Epithelial cell of prostate (primary cell): ENCODE results near the gene SCP2.

Experiments
- DNase-seq: peaks from one replicate; pipeline ENCODE4 v3.0.0-alpha.2; 2011; ENCODE audit warnings: low read depth, low spot score
- H3K27ac ChIP-seq: fragments of 450-650 bp; 2 replicates; pipeline ENCODE4 v1.5.1; 2017; ENCODE audit warnings: mild to moderate bottlenecking

SCP2 gene

DNA sequence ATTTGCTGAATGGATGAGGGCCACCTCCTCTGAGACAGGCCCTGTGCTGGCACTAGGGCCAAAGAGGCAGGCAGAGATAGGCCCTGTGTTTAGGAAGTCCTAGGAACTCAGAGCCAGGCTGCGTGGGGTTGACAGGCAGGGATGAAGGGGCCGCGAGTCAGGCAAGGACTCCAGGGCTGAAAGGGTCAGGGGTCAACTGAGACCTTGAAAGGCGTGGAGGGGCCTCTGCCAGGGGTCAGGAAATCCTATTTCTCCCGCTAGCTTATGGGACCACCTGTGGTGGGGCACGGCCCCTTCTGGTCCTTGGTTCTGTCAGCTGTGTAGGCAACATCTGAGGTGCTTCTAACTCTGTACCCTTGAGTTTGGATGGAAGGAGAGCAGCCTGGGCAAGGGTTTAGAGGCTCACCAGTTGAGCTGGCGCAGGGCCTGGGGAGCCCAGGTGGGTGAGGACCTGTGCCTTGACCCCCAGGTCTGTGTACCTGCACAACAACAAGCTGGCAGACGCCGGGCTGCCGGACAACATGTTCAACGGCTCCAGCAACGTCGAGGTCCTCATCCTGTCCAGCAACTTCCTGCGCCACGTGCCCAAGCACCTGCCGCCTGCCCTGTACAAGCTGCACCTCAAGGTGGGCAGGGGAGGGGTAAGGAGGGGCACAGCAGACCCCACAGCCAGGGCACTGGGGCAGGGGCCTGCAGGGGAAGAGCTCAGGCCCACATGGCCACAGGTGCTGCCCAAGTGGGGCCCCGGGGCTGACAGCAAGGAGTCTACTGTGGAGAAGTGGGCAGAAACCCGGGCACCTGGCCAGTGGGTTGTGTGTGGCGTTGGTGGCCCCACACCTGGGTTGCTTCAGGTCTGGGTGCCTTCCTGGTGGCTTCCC, 149.9 kb downstream of the SCP2 start:
- no peak for DNase-seq
- H3K27ac ChIP-seq, result no peak overlapping the region

DNA sequence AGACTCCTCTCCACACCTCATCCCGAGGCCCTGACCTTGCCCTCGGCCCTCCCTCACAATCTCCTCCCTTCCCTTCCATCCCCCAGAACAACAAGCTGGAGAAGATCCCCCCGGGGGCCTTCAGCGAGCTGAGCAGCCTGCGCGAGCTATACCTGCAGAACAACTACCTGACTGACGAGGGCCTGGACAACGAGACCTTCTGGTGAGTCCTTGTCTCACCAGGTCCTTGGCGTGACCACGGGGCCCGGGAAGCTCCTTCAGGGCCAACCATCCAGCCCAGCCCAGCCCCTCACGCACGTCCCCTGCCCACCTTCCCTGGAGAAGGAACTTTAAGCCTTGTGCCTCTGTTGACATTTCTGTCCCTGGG, 150.5 kb downstream of the SCP2 start:
- H3K27ac ChIP-seq, result no peak overlapping the region
- no peak for DNase-seq

DNA sequence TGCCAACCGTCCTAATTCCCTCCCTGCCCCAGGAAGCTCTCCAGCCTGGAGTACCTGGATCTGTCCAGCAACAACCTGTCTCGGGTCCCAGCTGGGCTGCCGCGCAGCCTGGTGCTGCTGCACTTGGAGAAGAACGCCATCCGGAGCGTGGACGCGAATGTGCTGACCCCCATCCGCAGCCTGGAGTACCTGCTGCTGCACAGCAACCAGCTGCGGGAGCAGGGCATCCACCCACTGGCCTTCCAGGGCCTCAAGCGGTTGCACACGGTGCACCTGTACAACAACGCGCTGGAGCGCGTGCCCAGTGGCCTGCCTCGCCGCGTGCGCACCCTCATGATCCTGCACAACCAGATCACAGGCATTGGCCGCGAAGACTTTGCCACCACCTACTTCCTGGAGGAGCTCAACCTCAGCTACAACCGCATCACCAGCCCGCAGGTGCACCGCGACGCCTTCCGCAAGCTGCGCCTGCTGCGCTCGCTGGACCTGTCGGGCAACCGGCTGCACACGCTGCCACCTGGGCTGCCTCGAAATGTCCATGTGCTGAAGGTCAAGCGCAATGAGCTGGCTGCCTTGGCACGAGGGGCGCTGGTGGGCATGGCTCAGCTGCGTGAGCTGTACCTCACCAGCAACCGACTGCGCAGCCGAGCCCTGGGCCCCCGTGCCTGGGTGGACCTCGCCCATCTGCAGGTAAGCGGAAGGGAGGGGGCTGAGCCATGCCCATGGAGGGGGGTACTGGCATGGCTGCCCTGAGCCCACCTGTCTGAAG, 151.4 kb downstream of the SCP2 start:
- no peak for DNase-seq
- no peak overlapping the region for H3K27ac ChIP-seq

DNA sequence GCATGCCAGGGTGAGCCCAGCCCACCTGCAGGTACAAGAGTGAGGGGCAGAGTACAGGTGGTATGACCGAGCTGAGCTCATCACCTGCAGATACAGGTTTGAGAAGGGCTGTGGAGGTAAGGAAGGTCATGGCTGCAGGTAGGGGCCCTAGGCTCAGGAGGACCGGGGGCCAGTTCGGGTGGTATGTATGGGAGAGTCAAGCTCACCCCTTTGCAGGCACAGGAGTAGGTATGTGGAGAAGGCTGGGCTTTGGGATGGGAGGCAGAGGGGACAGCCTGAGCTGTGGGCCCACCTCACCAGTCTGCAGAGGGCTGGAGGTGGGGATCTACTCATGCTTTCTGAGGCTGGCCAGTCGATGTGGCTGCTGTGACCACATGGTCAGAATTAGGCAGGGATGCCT, 152.2 kb downstream of the SCP2 start:
- DNase-seq, result no peak
- H3K27ac ChIP-seq, result no peak overlapping the region

DNA sequence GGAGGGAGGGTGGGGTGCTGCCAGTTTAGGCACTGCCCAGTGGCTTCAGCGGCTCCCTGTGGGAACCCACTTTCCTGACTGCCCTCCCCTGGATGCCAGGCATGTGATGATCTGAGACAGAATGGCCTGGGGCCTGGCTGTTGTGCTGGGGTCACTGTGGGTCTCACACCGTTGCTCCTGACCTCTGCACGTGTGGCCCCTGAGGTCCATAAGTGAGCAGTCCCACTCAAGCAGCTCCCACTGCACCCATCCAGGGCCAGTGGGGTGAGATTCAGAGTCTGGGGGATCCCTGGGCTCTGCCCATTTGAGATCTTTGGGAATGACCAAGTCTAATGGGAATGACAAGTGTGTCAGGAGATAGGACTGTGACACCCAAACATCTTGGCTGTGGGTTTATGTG, 153.0 kb downstream of the SCP2 start:
- no peak for DNase-seq
- H3K27ac ChIP-seq, result no peak overlapping the region

DNA sequence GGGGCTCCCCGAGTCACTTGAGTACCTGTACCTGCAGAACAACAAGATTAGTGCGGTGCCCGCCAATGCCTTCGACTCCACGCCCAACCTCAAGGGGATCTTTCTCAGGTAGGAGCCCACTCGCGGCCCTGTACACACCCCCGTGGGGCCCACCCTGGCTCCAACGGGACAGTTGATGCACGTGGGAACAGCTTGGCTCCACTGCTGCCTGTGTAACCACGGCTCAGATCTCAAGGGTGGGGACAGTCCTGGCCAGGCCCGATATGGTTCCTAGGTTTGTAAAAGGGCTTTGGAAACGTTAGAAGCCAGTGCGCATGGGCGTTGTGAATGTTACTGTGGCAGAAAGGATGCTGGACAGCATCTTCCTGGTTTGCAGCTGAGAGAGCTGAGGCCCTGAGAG, 153.7 kb downstream of the SCP2 start:
- no peak overlapping the region for H3K27ac ChIP-seq
- DNase-seq, result no peak

DNA sequence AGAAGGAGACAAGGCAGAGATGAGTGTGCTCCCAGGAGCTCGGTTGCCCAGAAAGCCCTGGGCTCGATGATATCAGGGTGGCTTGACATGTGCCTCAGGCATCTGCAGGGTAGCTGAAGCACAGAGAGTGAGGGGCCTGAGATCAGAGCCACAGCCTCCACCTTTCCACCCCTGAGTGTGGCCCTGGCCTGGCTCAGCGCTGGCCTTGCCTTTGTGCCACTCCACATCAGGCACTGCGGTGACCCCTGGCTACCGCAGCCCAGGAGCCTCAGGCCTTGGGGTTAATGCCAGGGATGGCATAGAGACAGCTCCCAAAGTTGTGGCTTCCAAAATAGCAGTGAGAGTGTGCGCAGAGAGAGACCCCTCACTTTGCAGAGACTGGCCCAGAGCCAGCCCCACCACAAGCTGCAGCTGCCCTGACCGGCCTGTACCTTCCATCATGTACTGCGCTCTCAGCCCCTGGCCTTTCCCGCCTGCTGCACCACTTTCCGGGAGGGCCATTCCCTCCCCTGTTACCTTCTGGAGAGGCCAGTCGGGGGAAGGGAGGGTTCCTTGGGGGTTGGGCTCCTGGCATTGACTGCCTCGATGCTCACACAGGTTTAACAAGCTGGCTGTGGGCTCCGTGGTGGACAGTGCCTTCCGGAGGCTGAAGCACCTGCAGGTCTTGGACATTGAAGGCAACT, 154.4 kb downstream of the SCP2 start:
- no peak overlapping the region for H3K27ac ChIP-seq
- DNase-seq, result no peak

DNA sequence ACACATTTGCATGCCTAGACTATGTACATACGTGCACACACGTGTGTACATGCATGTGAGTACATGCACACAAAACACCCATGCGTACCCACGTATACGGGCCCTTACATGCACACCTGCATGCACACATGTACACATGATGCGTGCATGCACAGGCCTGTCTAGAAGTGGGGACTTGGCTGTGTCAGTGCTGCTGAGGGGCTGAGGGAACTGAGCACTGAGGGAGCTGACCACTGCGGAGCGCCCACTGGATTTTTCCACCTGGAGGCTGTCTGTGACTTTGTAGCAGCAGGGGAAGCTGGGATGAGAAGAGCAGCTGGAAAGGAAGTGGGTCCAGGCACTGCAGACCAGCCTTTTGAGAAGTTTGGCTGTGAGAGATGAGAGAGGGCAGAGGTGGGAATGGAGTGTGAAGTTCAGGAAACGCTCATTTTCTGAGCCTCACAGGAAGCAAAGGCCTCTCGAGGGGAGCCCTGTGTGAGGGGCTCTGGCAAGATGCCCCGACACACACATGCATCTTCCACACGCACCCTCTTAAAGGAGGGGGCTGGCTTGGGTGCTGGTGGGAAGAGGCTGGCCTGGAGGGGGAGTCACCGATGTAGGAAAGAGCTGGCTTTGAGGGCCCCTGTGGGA, 155.9 kb downstream of the SCP2 start:
- no peak for DNase-seq
- no peak overlapping the region for H3K27ac ChIP-seq

DNA sequence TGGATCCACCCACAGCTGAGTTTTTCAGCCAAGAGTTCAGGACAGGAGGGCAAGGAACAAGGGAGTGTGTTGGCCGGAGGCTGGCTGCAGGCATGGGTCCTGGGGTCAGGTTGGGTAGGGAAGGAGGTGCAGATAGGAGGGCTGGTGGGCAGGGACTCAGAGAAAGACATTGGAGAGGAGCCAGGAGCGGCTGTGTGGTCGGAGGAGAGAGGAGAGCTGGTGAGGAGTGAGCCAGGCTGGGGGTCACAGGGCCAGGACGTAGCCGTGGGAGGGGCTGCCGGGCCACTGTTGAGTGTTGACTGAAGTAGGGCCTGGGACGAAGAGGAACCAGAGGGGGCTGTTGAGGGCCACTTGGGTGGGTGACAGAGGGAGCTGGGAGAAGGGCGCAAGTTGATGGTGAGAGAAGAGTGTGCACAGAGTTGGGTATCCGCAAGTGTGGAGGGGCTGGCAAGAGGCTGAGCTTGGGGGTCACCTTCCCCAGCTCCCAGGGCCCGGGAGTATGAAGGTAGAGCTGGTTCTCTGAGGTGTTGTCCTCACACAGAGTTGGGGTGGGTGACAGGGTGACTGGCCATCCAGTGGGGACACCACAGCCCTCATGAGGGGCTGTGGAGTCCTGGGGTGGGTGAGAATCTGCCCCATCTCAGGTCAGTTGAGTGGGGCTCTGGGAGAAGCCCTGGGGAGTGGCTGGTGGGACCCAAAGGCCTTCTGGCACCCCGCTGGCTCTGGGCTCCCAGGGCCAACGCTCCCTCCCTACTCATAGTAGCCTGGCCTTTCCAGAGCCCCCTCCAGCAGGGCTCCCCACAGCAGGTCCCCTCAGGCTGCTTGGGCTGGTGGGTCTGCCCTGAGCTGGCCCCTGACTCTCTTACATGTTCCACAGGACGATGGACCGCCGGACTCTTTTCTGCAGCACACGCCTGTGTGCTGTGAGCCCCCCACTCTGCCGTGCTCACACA, 156.8 kb downstream of the SCP2 start:
- no peak for DNase-seq
- H3K27ac ChIP-seq, result no peak overlapping the region

DNA sequence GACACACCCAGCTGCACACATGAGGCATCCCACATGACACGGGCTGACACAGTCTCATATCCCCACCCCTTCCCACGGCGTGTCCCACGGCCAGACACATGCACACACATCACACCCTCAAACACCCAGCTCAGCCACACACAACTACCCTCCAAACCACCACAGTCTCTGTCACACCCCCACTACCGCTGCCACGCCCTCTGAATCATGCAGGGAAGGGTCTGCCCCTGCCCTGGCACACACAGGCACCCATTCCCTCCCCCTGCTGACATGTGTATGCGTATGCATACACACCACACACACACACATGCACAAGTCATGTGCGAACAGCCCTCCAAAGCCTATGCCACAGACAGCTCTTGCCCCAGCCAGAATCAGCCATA, 157.5 kb downstream of the SCP2 start:
- H3K27ac ChIP-seq, result no peak overlapping the region
- DNase-seq, result peak; percentile 10

DNA sequence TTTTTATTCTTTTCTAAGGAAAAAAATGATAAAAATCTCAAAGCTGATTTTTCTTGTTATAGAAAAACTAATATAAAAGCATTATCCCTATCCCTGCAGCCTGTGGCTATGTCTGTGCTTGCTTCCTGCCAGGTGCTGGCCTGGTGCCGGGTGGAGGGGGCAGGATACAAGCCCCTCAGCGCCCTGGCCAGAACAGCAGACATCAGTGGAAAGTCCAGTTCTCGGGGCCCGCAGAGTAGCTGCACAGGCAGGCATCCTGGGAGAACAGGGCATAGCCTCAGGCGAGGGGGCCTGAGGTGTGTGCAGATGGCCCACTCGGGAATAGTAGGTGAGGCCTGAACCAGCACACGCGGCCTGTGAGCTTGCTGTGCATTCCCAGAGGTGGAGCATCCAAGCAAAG, 158.3 kb downstream of the SCP2 start:
- no peak for DNase-seq
- no peak overlapping the region for H3K27ac ChIP-seq

DNA sequence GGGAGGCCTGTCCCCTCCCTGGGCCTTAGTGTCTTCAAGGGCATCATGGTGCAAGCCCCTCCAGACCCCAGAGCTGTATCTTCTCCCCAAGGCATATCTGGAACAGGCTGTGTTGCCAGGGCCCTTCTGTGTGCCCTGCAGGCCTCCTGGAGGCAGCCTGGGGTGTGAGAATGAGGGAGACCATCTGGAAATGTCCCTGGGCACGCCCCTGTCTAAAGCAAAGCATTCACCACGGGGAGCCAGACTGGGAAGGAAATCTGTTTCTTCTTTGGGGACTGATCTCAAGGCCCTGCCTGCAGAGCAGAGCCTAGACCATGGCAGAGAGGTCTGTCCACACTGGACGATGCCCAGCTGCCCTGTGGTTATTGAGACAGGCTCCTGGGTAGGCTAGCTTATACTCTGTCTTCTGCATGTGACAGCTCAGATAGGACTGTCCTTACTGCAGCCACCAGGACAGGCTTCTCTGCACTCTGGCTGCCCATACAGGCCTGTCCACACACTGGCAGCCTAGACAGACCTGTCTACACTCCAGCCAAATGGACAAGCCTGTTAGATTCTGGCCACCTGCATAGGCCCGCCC, 159.5 kb downstream of the SCP2 start:
- DNase-seq, result no peak
- H3K27ac ChIP-seq, result no peak overlapping the region

DNA sequence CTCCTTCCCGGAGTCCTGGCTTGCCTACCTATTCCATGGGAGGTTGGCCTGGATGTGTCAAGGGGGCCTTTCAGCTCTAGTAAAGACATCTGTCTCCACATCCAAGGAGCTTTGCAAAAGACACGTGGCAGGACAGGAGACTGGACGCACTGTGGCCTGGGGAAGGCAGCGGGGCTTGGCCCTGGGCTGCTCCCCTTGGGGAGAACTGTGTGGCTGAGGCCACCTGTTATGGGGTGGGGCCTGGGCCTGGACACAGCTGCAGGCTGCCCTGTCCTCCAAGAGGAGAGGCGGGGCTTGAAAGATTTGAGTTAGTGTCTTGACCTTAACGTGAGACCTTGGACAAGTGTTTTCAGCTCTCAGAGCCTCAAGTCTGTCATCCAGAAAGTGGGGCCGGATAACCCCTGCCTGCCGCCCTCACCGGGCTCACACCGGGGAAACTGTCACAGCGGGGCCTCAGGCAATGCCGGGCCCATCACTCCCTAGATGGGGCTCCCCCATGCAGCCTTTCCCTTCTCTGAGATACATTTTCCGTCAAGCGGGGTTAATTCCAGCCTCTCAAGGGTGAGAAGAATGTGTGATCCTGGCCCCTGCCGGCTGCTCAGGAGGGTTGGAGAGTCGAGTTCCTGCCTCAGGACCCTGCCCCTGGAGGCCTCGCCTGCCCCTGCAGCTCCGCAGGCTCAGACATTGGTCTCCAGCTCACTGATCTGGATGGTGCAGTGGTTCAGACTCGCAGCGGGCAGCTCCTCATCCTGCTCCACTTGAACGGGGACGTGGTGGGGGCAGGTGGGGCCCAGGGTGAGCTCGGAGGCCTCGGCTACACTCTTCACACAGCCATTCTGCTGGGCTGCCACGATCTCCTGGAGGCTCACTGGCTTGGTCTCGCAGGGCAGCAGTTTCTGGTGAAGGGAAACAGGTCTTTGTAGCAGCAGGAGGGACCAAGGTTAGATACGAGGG, 160.5 kb downstream of the SCP2 start:
- H3K27ac ChIP-seq, result no peak overlapping the region
- DNase-seq, result no peak

DNA sequence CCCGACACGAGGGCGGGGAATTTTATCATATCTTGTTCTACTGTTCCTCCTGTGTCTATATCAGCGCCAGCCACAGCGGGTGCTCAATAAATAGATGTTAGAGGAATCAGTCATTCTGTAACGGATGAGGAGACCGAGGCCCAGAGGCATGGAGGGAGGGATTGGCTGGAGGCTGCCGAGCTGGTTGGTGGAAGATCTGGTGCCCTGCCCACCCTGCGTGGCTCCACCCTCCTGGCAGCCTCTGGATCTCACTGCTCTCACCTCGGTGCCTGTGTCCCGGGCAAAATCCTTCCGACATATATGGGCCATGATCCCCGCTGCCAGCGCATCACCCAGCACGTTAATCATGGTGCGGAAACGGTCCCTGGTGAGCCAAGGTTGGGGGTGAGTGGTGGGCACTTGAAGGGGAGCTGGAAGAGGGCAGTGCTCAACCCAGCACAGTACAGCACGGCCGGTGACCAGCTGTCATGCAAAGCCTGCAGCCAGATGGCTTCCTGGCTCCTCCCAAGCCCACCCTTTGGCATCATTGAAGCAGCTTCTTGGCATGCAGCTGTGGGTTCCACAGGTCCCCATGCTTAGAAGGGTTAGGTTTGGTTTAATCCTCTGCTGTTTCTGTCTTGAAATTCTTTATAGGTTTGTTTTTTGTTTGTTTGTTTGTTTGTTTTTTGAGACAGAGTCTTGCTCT, 161.7 kb downstream of the SCP2 start:
- DNase-seq, result no peak
- H3K27ac ChIP-seq, result no peak overlapping the region

DNA sequence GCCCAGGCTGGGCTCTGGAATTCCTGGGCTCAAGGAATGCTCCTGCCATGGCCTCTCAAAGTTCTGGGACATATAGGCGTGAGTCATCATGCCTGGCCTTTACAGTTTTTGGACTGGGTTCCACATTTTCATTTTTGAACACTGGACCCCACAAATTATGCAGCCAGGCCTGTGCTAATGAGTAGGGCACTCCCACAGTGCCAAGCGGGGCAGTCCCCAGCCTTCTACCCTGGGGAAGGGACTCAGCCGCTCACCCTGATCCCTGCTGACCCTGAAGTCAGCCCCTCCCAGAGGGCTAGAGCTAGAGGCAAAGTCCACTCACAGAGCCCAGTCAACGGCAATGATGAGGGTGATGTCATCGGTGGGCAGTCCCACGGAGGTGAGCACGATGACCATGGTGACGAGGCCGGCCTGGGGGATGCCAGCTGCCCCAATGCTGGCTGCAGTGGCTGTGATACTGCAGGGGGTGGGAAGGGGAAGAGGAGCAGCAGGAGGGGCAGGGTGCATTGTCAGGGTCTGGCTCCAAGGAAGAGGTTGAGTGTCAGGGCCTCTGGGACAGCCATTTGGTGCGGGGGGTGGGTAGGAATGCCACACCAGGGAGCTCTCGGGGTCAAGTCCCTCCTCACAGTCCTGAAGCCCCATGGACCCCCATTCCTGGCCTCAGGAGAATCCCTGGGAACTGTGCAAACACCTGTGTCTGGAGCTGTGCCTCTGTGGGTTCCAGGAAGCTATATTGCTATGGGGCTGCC, 162.6 kb downstream of the SCP2 start:
- DNase-seq, result no peak
- H3K27ac ChIP-seq, result no peak overlapping the region

DNA sequence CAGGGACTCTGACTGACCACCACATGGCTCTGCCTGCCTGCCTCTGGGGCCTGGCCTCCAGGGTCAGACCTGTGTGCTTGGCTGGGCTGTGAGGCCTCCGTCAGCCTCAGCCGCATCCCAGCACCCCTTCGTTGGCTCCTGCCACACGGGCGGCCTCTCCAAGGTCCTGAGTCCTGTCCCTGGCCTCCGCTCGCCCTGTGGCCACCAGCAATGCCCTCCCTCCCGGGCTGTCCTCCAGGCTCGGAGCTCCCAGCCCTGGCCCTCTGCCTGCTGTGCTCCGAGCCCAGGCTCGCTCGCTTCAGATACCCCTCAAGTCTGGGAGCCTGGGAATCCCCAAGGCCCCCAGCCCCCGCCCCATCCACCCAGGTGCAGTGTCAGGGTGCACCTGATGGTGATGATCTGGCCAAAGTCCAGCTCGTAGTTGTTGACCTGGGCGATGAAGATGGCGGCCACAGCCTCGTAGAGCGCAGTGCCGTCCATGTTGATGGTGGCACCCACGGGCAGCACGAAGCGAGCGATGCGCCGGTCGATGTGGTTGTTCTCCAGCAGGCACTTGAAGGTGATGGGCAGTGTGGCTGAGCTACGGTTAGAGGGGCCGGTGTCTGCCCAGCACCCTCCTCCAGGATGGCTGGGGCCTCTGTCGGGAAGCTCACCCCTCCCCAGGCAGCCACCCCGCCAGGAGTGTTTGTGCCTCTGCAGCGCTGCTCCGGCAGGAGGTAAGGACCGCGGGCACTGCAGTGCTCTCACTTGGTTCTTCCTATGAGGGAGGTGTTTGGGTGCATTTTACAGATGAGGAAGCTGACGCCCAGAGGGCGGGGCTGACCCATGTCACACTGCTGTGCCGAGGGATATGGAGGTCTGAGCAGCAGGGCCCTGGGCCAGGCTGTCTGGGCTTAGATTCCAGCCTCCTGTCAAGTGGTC, 163.4 kb downstream of the SCP2 start:
- no peak overlapping the region for H3K27ac ChIP-seq
- no peak for DNase-seq
